Neural cell (in vitro differentiated cells): ENCODE data around the gene ZNF512B.

Experiments used
- CTCF ChIP-seq: fragments of 450-650 bp; IDR thresholded peaks from 2 replicates; pipeline ENCODE4 v1.5.1; 2014; ENCODE audit warnings: antibody characterized with exemption, mild to moderate bottlenecking, moderate library complexity; ENCODE audit not compliant: poor library complexity, severe bottlenecking
- EZH2 ChIP-seq: fragments of 200-600, 300-800 bp; shearing (Covaris generic), sonication (generic); IDR thresholded peaks from 2 replicates; pipeline ENCODE4 v1.6.1; 2014; ENCODE audit warnings: antibody characterized with exemption, low read length, borderline replicate concordance, mild to moderate bottlenecking; ENCODE audit not compliant: insufficient read depth, poor library complexity, severe bottlenecking
- MXI1 ChIP-seq: fragments of 450-650 bp; conservative IDR thresholded peaks from 2 replicates; pipeline ENCODE4 v1.6.1; 2014; ENCODE audit warnings: antibody characterized with exemption, mild to moderate bottlenecking; ENCODE audit not compliant: poor library complexity, severe bottlenecking
- POLR2AphosphoS5 ChIP-seq: IDR thresholded peaks from 2 replicates; pipeline ENCODE4 v1.6.1; 2012
- RAD21 ChIP-seq: fragments of 450-650 bp; conservative IDR thresholded peaks from 2 replicates; pipeline ENCODE4 v1.6.1; 2014; ENCODE audit warnings: antibody characterized with exemption, mild to moderate bottlenecking, moderate library complexity
- TF ChIP-seq, protein P1 (sequence below): IDR thresholded peaks from 2 replicates; pipeline ENCODE4 v1.6.1; 2012; ENCODE audit warnings: borderline replicate concordance

- TF ChIP-seq CTCF (no peak), EZH2 (no peak), POLR2AphosphoS5 (no peak), RAD21 (no peak), MXI1 (no peak)
- TF ChIP-seq, protein P1, sequence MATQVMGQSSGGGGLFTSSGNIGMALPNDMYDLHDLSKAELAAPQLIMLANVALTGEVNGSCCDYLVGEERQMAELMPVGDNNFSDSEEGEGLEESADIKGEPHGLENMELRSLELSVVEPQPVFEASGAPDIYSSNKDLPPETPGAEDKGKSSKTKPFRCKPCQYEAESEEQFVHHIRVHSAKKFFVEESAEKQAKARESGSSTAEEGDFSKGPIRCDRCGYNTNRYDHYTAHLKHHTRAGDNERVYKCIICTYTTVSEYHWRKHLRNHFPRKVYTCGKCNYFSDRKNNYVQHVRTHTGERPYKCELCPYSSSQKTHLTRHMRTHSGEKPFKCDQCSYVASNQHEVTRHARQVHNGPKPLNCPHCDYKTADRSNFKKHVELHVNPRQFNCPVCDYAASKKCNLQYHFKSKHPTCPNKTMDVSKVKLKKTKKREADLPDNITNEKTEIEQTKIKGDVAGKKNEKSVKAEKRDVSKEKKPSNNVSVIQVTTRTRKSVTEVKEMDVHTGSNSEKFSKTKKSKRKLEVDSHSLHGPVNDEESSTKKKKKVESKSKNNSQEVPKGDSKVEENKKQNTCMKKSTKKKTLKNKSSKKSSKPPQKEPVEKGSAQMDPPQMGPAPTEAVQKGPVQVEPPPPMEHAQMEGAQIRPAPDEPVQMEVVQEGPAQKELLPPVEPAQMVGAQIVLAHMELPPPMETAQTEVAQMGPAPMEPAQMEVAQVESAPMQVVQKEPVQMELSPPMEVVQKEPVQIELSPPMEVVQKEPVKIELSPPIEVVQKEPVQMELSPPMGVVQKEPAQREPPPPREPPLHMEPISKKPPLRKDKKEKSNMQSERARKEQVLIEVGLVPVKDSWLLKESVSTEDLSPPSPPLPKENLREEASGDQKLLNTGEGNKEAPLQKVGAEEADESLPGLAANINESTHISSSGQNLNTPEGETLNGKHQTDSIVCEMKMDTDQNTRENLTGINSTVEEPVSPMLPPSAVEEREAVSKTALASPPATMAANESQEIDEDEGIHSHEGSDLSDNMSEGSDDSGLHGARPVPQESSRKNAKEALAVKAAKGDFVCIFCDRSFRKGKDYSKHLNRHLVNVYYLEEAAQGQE: no peak
These were observed 46.1 kb downstream of the ZNF512B start for GRCh38 chr20:63923651-63924050.
